Endodermal cell (in vitro differentiated cells): ENCODE data around the gene CMTR1. TPM values are rescaled to one million over a fixed set of nuclear protein-coding genes. Genes with fewer than 3 reads are reported as not detected.

Source experiments
- DNase-seq: peaks from one replicate; pipeline ENCODE4 v3.0.0-alpha.2; 2017
- H3K27ac ChIP-seq: 2 replicates; pipeline ENCODE4 v1.5.1; 2013; ENCODE audit warnings: mild to moderate bottlenecking, low read depth, low read length, moderate library complexity
- H3K27me3 ChIP-seq: 2 replicates; pipeline ENCODE4 v1.6.1; 2013; ENCODE audit warnings: mild to moderate bottlenecking, low read length, moderate library complexity; ENCODE audit not compliant: insufficient read depth, control insufficient read depth, poor library complexity, severe bottlenecking
- H3K36me3 ChIP-seq: 2 replicates; pipeline ENCODE4 v1.7.0; 2013; ENCODE audit warnings: mild to moderate bottlenecking, low read length, moderate library complexity; ENCODE audit not compliant: control insufficient read depth, insufficient read depth
- H3K4me1 ChIP-seq: one replicate; pipeline ENCODE4 v1.7.0; 2013; ENCODE audit warnings: low read length; ENCODE audit not compliant: control insufficient read depth, insufficient read depth
- H3K4me3 ChIP-seq: 2 replicates; pipeline ENCODE4 v1.5.1; 2013; ENCODE audit warnings: mild to moderate bottlenecking, low read length, moderate library complexity
- H3K9ac ChIP-seq: 2 replicates; pipeline ENCODE4 v1.6.1; 2013; ENCODE audit warnings: mild to moderate bottlenecking, low read length, moderate library complexity; ENCODE audit not compliant: poor library complexity, severe bottlenecking; ENCODE audit errors: extremely low read depth
- H3K9me3 ChIP-seq: 2 replicates; pipeline ENCODE4 v1.6.1; 2013; ENCODE audit warnings: mild to moderate bottlenecking, low read length, moderate library complexity; ENCODE audit not compliant: control insufficient read depth
- H3K27ac Mint-ChIP-seq: 2 replicates; pipeline ENCODE4 v1.8.0; 2020; ENCODE audit warnings: mixed read lengths
- H3K27me3 Mint-ChIP-seq: 2 replicates; pipeline ENCODE4 v1.8.0; 2021; ENCODE audit warnings: mild to moderate bottlenecking, mixed read lengths; ENCODE audit not compliant: insufficient read depth
- H3K36me3 Mint-ChIP-seq: 2 replicates; pipeline ENCODE4 v1.8.0; 2020; ENCODE audit warnings: low read depth, mixed read lengths
- H3K4me1 Mint-ChIP-seq: 2 replicates; pipeline ENCODE4 v1.8.0; 2020; ENCODE audit warnings: mixed read lengths
- H3K4me3 Mint-ChIP-seq: 2 replicates; pipeline ENCODE4 v1.8.0; 2020; ENCODE audit warnings: mild to moderate bottlenecking, moderate library complexity, mixed read lengths
- H3K9me3 Mint-ChIP-seq: 2 replicates; pipeline ENCODE4 v1.8.0; 2020; ENCODE audit warnings: mild to moderate bottlenecking, mixed read lengths
- CTCF ChIP-seq: fragments of 200-600 bp; sonication (generic); conservative IDR thresholded peaks from 2 replicates; pipeline ENCODE4 v1.5.0; 2021; ENCODE audit warnings: antibody characterized with exemption, mild to moderate bottlenecking
- WGBS, 2 experiments: methylation state at CpG; one replicate each; pipeline versions ENCODE4 v1.1.5 to v1.1.7; 2013; ENCODE audit warnings: missing lambda C conversion rate in 2 of 2, mixed read lengths in 1 of 2; ENCODE audit not compliant: insufficient coverage in 1 of 2, insufficient read length in 1 of 2; 5-methylcytosine and 5-hydroxymethylcytosine counted together
- total RNA-seq, 2 donors: library from RNA; stranded (reverse); fragmentation: NEBNext Ultra II Directional in 1 of 2; extraction: Animal tissue kit (Norgen Biotek cat#: 25700) in 1 of 2; gene quantifications; 2 replicates in 1 of 2; 3 replicates in 1 of 2; pipeline ENCODE4 v1.2.1, GENCODE V29; 2021

CMTR1 gene
- total RNA-seq, 2 donors from 2014 or later: 62.0 to 91.6 TPM

GRCh38 chr6:37417393-37417792 lies 15.6 kb upstream of the CMTR1 start:
- no peak for TF ChIP-seq CTCF
- Mint-ChIP-seq H3K4me1 (no peaks in the 10 kb centered on the region), H3K36me3 (no peaks in the 10 kb centered on the region), H3K27me3 (peaks cover 6% of the 10 kb centered on the region), H3K9me3 (peaks cover 10% of the 10 kb centered on the region), H3K27ac (no peak overlapping the region), H3K4me3 (no peak overlapping the region)
- H3K4me3 ChIP-seq: no peak overlapping the region
- H3K4me1 ChIP-seq: no peaks in the 10 kb centered on the region
- WGBS, 2 experiments: 0 to 42% methylated on average over 1 to 2 of the region's 2 CpGs
- H3K27ac ChIP-seq: no peak overlapping the region
- DNase-seq: no peak
- H3K9me3 ChIP-seq: no peaks in the 10 kb centered on the region
- H3K36me3 ChIP-seq: no peaks in the 10 kb centered on the region
- no peaks in the 10 kb centered on the region for H3K27me3 ChIP-seq
- H3K9ac ChIP-seq: no peak overlapping the region

GRCh38 chr6:37418722-37419121 lies 14.3 kb upstream of the CMTR1 start:
- H3K4me3 ChIP-seq: no peak overlapping the region
- no peaks in the 10 kb centered on the region for H3K9me3 ChIP-seq
- H3K9ac ChIP-seq: no peak overlapping the region
- WGBS, 2 experiments: 59 to 63% methylated on average over 3 to 5 of the region's 5 CpGs
- Mint-ChIP-seq H3K27ac (no peak overlapping the region), H3K36me3 (no peaks in the 10 kb centered on the region), H3K4me1 (no peaks in the 10 kb centered on the region), H3K27me3 (peaks cover 6% of the 10 kb centered on the region), H3K9me3 (peaks cover 10% of the 10 kb centered on the region), H3K4me3 (no peak overlapping the region)
- H3K27me3 ChIP-seq: no peaks in the 10 kb centered on the region
- H3K36me3 ChIP-seq: no peaks in the 10 kb centered on the region
- TF ChIP-seq CTCF: no peak
- DNase-seq: no peak
- H3K4me1 ChIP-seq: no peaks in the 10 kb centered on the region
- no peak overlapping the region for H3K27ac ChIP-seq

GRCh38 chr6:37426058-37426944 lies 6.7 kb upstream of the CMTR1 start:
- H3K36me3 Mint-ChIP-seq: no peaks in the 10 kb centered on the region
- TF ChIP-seq CTCF: no peak
- no peak for DNase-seq
- Histone ChIP-seq H3K27me3 (no peaks in the 10 kb centered on the region), H3K4me3 (no peak overlapping the region), H3K27ac (no peak overlapping the region), H3K9ac (no peak overlapping the region), H3K9me3 (peaks cover 21% of the 10 kb centered on the region), H3K4me1 (no peaks in the 10 kb centered on the region), H3K36me3 (no peaks in the 10 kb centered on the region)
- no peak overlapping the region for H3K4me3 Mint-ChIP-seq
- no peak overlapping the region for H3K27ac Mint-ChIP-seq
- WGBS, 2 experiments: 86 to 89% methylated on average over 2 to 4 of the region's 4 CpGs
- peaks cover 19% of the 10 kb centered on the region for H3K9me3 Mint-ChIP-seq
- H3K4me1 Mint-ChIP-seq: no peaks in the 10 kb centered on the region
- H3K27me3 Mint-ChIP-seq: peaks cover 12% of the 10 kb centered on the region
